ENCODE measurements around the gene ADAMTS16. TPM values are rescaled to one million over a fixed set of nuclear protein-coding genes. Genes with fewer than 3 reads are reported as not detected.

Gene ADAMTS16
- total and polyA plus RNA-seq, 8 donors, result 0.42 to 3.5 (median 2.2) TPM

GRCh38 chr5:5306696-5307095 is 166.6 kb downstream of the ADAMTS16 start:
- intact Hi-C loops (cut with DNase I), result no loop called here
- WGBS, 2 donors, result 84 to 90% methylated on average over 7 of the region's 7 CpGs
- FAIRE-seq, result no peak

GRCh38 chr5:5308319-5308718 is 168.2 kb downstream of the ADAMTS16 start:
- intact Hi-C loops (cut with DNase I), result no loop called here
- no peak for DNase-seq
- no peak for FAIRE-seq
- Histone ChIP-seq H3K27ac (no peak overlapping the region), H3K36me3 (no peaks in the 10 kb centered on the region), H3K4me1 (no peaks in the 10 kb centered on the region), H3K9me3 (no peaks in the 10 kb centered on the region), H3K27me3 (no peaks in the 10 kb centered on the region), H3K4me3 (no peak overlapping the region)
- WGBS, 2 donors, result 89 to 91% methylated on average over 5 of the region's 5 CpGs
- no peak for ATAC-seq
- no peak for TF ChIP-seq CTCF (IDR thresholded peaks at IDR 0.05)

More at GRCh38 chr5:5306696-5307095, 166.6 kb downstream of the ADAMTS16 start:
- H3K9me3 ChIP-seq, result no peaks in the 10 kb centered on the region
- no peak overlapping the region for H3K27ac ChIP-seq
- TF ChIP-seq CTCF (IDR thresholded peaks at IDR 0.05), result no peak
- H3K4me3 ChIP-seq, result no peak overlapping the region
- no peak for DNase-seq
- H3K4me1 ChIP-seq, result no peaks in the 10 kb centered on the region
- H3K36me3 ChIP-seq, result no peaks in the 10 kb centered on the region
- no peaks in the 10 kb centered on the region for H3K27me3 ChIP-seq
- ATAC-seq, result no peak

- no peak overlapping the region for H3K4me3 ChIP-seq
- no peak overlapping the region for H3K27ac ChIP-seq
- intact Hi-C loops (cut with DNase I), result no loop called here
- H3K27me3 ChIP-seq, result no peaks in the 10 kb centered on the region
- WGBS, 2 donors, result 54 to 66% methylated on average over 5 of the region's 5 CpGs
- no peaks in the 10 kb centered on the region for H3K4me1 ChIP-seq
- ATAC-seq, result peak in 2 of 4 donors; percentile 17 to 28
- DNase-seq, result no peak
- H3K36me3 ChIP-seq, result no peaks in the 10 kb centered on the region
- TF ChIP-seq CTCF (IDR thresholded peaks at IDR 0.05), result no peak
- H3K9me3 ChIP-seq, result no peaks in the 10 kb centered on the region
- no peak for FAIRE-seq
These were observed 169.5 kb downstream of the ADAMTS16 start for GRCh38 chr5:5309645-5310044.

- no peaks in the 10 kb centered on the region for H3K4me1 ChIP-seq
- ATAC-seq, result peak; percentile 32 to 77 (median 60)
- no peaks in the 10 kb centered on the region for H3K36me3 ChIP-seq
- no peak overlapping the region for H3K4me3 ChIP-seq
- no peak for TF ChIP-seq CTCF (IDR thresholded peaks at IDR 0.05)
- H3K27me3 ChIP-seq, result no peaks in the 10 kb centered on the region
- 18 to 25% methylated on average over 6 of the region's 6 CpGs for WGBS, 2 donors
- H3K9me3 ChIP-seq, result no peaks in the 10 kb centered on the region
- intact Hi-C loops (cut with DNase I), result no loop called here
- FAIRE-seq, result no peak
- peak in 1 of 6 donors; percentile 33 for DNase-seq
- H3K27ac ChIP-seq, result peak overlapping the region in 2 of 4 donors; percentile 28 to 39
These were observed 173.0 kb downstream of the ADAMTS16 start for GRCh38 chr5:5313101-5313635.

- Histone ChIP-seq H3K27me3 (no peaks in the 10 kb centered on the region), H3K27ac (no peak overlapping the region), H3K9me3 (no peaks in the 10 kb centered on the region), H3K4me1 (no peaks in the 10 kb centered on the region), H3K4me3 (no peak overlapping the region), H3K36me3 (no peaks in the 10 kb centered on the region)
- intact Hi-C loops (cut with DNase I), result no loop called here
- ATAC-seq (no peak), FAIRE-seq (no peak), DNase-seq (no peak)
- TF ChIP-seq CTCF (IDR thresholded peaks at IDR 0.05), result no peak
- 77 to 81% methylated on average over 3 of the region's 3 CpGs for WGBS, 2 donors
These were observed 174.0 kb downstream of the ADAMTS16 start for GRCh38 chr5:5314166-5314565.
